ENCODE data around the gene ADPRM.
A peak's percentile ranks its signal among the peaks of the same experiment; 100 is the strongest.

The ADPRM gene

GRCh38 chr17:10697092-10698081, at the start of gene ADPRM, which contains the start of gene SCO1:
Gene ADPRM (plus strand): TSS chr17:10697594. CDS start chr17:10704927, 7,333 bp downstream.
Gene SCO1 (minus strand): TSS chr17:10697533. CDS start chr17:10697507, 26 bp downstream.
- DNase-seq, result peak; percentile 84 to 89
- Mint-ChIP-seq H3K4me3 (peak within 1 kb of the TSS; percentile 92 to 97), H3K9me3 (no peaks in the 10 kb centered on the region), H3K27me3 (no peaks in the 10 kb centered on the region), H3K27ac (peak within 1 kb of the TSS; percentile 97 to 98), H3K4me1 (peaks cover 58% of the 10 kb centered on the region)
- peak; percentile 97 for ATAC-seq

GRCh38 chr17:10648381-10648780, 49.0 kb upstream of the ADPRM start:
- Mint-ChIP-seq H3K27me3 (no peaks in the 10 kb centered on the region), H3K9me3 (no peaks in the 10 kb centered on the region), H3K4me3 (no peak overlapping the region), H3K27ac (no peak overlapping the region), H3K4me1 (peaks cover 14% of the 10 kb centered on the region)
- ATAC-seq, result no peak
- DNase-seq, result no peak

- DNase-seq (no peak), ATAC-seq (no peak)
- H3K4me1 Mint-ChIP-seq, result peaks cover 19% of the 10 kb centered on the region
These were observed 48.4 kb upstream of the ADPRM start for GRCh38 chr17:10648956-10649355.

GRCh38 chr17:10649602-10650001, 47.8 kb upstream of the ADPRM start:
- Mint-ChIP-seq H3K27me3 (no peaks in the 10 kb centered on the region), H3K9me3 (no peaks in the 10 kb centered on the region), H3K4me3 (no peak overlapping the region), H3K27ac (no peak overlapping the region), H3K4me1 (peaks cover 23% of the 10 kb centered on the region)
- DNase-seq (no peak), ATAC-seq (no peak)

More at GRCh38 chr17:10648956-10649355, 48.4 kb upstream of the ADPRM start:
- no peak overlapping the region for H3K4me3 Mint-ChIP-seq
- no peaks in the 10 kb centered on the region for H3K27me3 Mint-ChIP-seq
- no peak overlapping the region for H3K27ac Mint-ChIP-seq
- no peaks in the 10 kb centered on the region for H3K9me3 Mint-ChIP-seq

GRCh38 chr17:10651927-10652326, 45.5 kb upstream of the ADPRM start:
- H3K4me3 Mint-ChIP-seq, result no peak overlapping the region
- H3K27ac Mint-ChIP-seq, result peak overlapping the region in 1 of 2 donors; percentile 51
- H3K27me3 Mint-ChIP-seq, result no peaks in the 10 kb centered on the region
- no peaks in the 10 kb centered on the region for H3K9me3 Mint-ChIP-seq
- ATAC-seq, result no peak
- H3K4me1 Mint-ChIP-seq, result peaks cover 23% of the 10 kb centered on the region
- DNase-seq, result no peak

- Mint-ChIP-seq H3K27ac (peak overlapping the region; percentile 84 to 86), H3K4me1 (peaks cover 23% of the 10 kb centered on the region), H3K9me3 (no peaks in the 10 kb centered on the region), H3K4me3 (peak overlapping the region; percentile 52 to 58), H3K27me3 (no peaks in the 10 kb centered on the region)
- ATAC-seq, result peak; percentile 87
- DNase-seq, result peak; percentile 31 to 61
These were observed 44.3 kb upstream of the ADPRM start for GRCh38 chr17:10652984-10653659.

GRCh38 chr17:10653987-10654386, 43.4 kb upstream of the ADPRM start:
- Mint-ChIP-seq H3K27ac (peak overlapping the region in 1 of 2 donors; percentile 91), H3K27me3 (no peaks in the 10 kb centered on the region), H3K4me1 (peaks cover 23% of the 10 kb centered on the region), H3K4me3 (peak overlapping the region; percentile 29 to 58), H3K9me3 (no peaks in the 10 kb centered on the region)
- ATAC-seq (no peak), DNase-seq (no peak)

GRCh38 chr17:10657148-10657547, 40.2 kb upstream of the ADPRM start, which contains the start of gene MYH3:
Gene MYH3 (minus strand): TSS chr17:10657309. CDS start chr17:10655064, 2,245 bp downstream.
- peaks cover 20% of the 10 kb centered on the region for H3K4me1 Mint-ChIP-seq
- ATAC-seq, result no peak
- peak within 1 kb of the TSS in 1 of 2 donors; percentile 67 for H3K27ac Mint-ChIP-seq
- H3K27me3 Mint-ChIP-seq, result no peaks in the 10 kb centered on the region
- DNase-seq, result no peak
- no peaks in the 10 kb centered on the region for H3K9me3 Mint-ChIP-seq
- H3K4me3 Mint-ChIP-seq, result no peak within 1 kb of the TSS

GRCh38 chr17:10657879-10658278, 39.5 kb upstream of the ADPRM start:
- ATAC-seq (no peak), DNase-seq (no peak)
- H3K27ac Mint-ChIP-seq, result peak overlapping the region in 1 of 2 donors; percentile 67
- no peaks in the 10 kb centered on the region for H3K27me3 Mint-ChIP-seq
- H3K9me3 Mint-ChIP-seq, result no peaks in the 10 kb centered on the region
- H3K4me3 Mint-ChIP-seq, result no peak overlapping the region
- H3K4me1 Mint-ChIP-seq, result peaks cover 15% of the 10 kb centered on the region

- DNase-seq, result no peak
- H3K9me3 Mint-ChIP-seq, result no peaks in the 10 kb centered on the region
- ATAC-seq, result no peak
- no peaks in the 10 kb centered on the region for H3K27me3 Mint-ChIP-seq
- H3K4me3 Mint-ChIP-seq, result no peak overlapping the region
- no peaks in the 10 kb centered on the region for H3K4me1 Mint-ChIP-seq
- H3K27ac Mint-ChIP-seq, result no peak overlapping the region
These were observed 36.0 kb upstream of the ADPRM start for GRCh38 chr17:10661437-10661836.

- DNase-seq (no peak), ATAC-seq (no peak)
- Mint-ChIP-seq H3K27ac (no peak overlapping the region), H3K4me3 (no peak overlapping the region), H3K4me1 (no peaks in the 10 kb centered on the region), H3K27me3 (no peaks in the 10 kb centered on the region), H3K9me3 (no peaks in the 10 kb centered on the region)
These were observed 34.2 kb upstream of the ADPRM start for GRCh38 chr17:10663231-10663630.

GRCh38 chr17:10664571-10664970, 32.8 kb upstream of the ADPRM start:
- H3K9me3 Mint-ChIP-seq, result no peaks in the 10 kb centered on the region
- H3K4me1 Mint-ChIP-seq, result no peaks in the 10 kb centered on the region
- ATAC-seq (no peak), DNase-seq (no peak)
- no peak overlapping the region for H3K27ac Mint-ChIP-seq
- H3K4me3 Mint-ChIP-seq, result no peak overlapping the region
- no peaks in the 10 kb centered on the region for H3K27me3 Mint-ChIP-seq

GRCh38 chr17:10666906-10667305, 30.5 kb upstream of the ADPRM start:
- no peaks in the 10 kb centered on the region for H3K9me3 Mint-ChIP-seq
- no peak for DNase-seq
- no peaks in the 10 kb centered on the region for H3K4me1 Mint-ChIP-seq
- no peak overlapping the region for H3K4me3 Mint-ChIP-seq
- no peak for ATAC-seq
- no peaks in the 10 kb centered on the region for H3K27me3 Mint-ChIP-seq
- H3K27ac Mint-ChIP-seq, result no peak overlapping the region

- Mint-ChIP-seq H3K4me1 (no peaks in the 10 kb centered on the region), H3K4me3 (no peak overlapping the region), H3K27me3 (no peaks in the 10 kb centered on the region), H3K27ac (no peak overlapping the region), H3K9me3 (no peaks in the 10 kb centered on the region)
- ATAC-seq (no peak), DNase-seq (no peak)
These were observed 28.6 kb upstream of the ADPRM start for GRCh38 chr17:10668775-10669174.

- Mint-ChIP-seq H3K4me1 (no peaks in the 10 kb centered on the region), H3K9me3 (no peaks in the 10 kb centered on the region), H3K4me3 (no peak overlapping the region), H3K27me3 (no peaks in the 10 kb centered on the region), H3K27ac (no peak overlapping the region)
- DNase-seq (no peak), ATAC-seq (no peak)
These were observed 24.1 kb upstream of the ADPRM start for GRCh38 chr17:10673312-10673711.

- Mint-ChIP-seq H3K9me3 (no peaks in the 10 kb centered on the region), H3K4me3 (no peak overlapping the region), H3K27me3 (no peaks in the 10 kb centered on the region), H3K27ac (peak overlapping the region in 1 of 2 donors; percentile 48), H3K4me1 (no peaks in the 10 kb centered on the region)
- no peak for DNase-seq
- no peak for ATAC-seq
These were observed 22.7 kb upstream of the ADPRM start for GRCh38 chr17:10674704-10675103.

Data from stimulated activated naive CD8-positive, alpha-beta T cell treated with anti-CD3 and anti-CD28 coated beads, Interleukin-15, amount 100 ng/mL, for 72 hours (primary cell).